Astrocyte (in vitro differentiated cells and primary cell): ENCODE data around the gene HSPB1. TPM values are rescaled to one million over a fixed set of nuclear protein-coding genes. Genes with fewer than 3 reads are reported as not detected.
A peak's percentile ranks its signal among the peaks of the same experiment; 100 is the strongest.

Source experiments
- DNase-seq: peaks from one replicate; pipeline ENCODE4 v3.0.0-alpha.2; 2010; ENCODE audit warnings: low read depth
- FAIRE-seq: peaks from 2 replicates; lab custom pipeline; 2011; peaks lifted over from hg19 to GRCh38; lab: Jason Lieb, UNC
- H2AFZ ChIP-seq: 2 replicates; pipeline ENCODE4 v1.6.0; 2012; ENCODE audit warnings: low read depth, low read length, inconsistent platforms
- H3K27ac ChIP-seq: 2 replicates; pipeline ENCODE4 v1.5.1; 2011; ENCODE audit warnings: low read depth, low read length, inconsistent platforms
- H3K27me3 ChIP-seq: 2 replicates; pipeline ENCODE4 v1.6.0; 2011; ENCODE audit warnings: low read length, inconsistent platforms; ENCODE audit not compliant: insufficient read depth
- H3K36me3 ChIP-seq: 2 replicates; pipeline ENCODE4 v1.5.1; 2011; ENCODE audit warnings: low read length, inconsistent platforms; ENCODE audit not compliant: insufficient read depth
- H3K4me1 ChIP-seq: 2 replicates; pipeline ENCODE4 v1.5.1; 2011; ENCODE audit warnings: low read length, inconsistent platforms; ENCODE audit not compliant: insufficient read depth
- H3K4me2 ChIP-seq: 2 replicates; pipeline ENCODE4 v1.6.0; 2012; ENCODE audit warnings: low read length, inconsistent platforms
- H3K4me3 ChIP-seq: 2 replicates; pipeline ENCODE4 v1.5.1; 2011; ENCODE audit warnings: low read depth, mild to moderate bottlenecking, low read length, inconsistent platforms; ENCODE audit not compliant: insufficient read depth
- H3K79me2 ChIP-seq: 2 replicates; pipeline ENCODE4 v1.6.0; 2012; ENCODE audit warnings: mild to moderate bottlenecking, low read length, inconsistent platforms; ENCODE audit not compliant: insufficient read depth
- H3K9ac ChIP-seq: 2 replicates; pipeline ENCODE4 v1.6.0; 2012; ENCODE audit warnings: mild to moderate bottlenecking, low read length, inconsistent platforms
- H3K9me3 ChIP-seq: 2 replicates; pipeline ENCODE4 v1.5.1; 2012; ENCODE audit warnings: low read depth, mild to moderate bottlenecking, low read length, inconsistent platforms; ENCODE audit not compliant: insufficient read depth
- H4K20me1 ChIP-seq: 2 replicates; pipeline ENCODE4 v1.6.0; 2012; ENCODE audit warnings: low read length, inconsistent platforms; ENCODE audit not compliant: insufficient read depth
- H3K27ac Mint-ChIP-seq: one replicate; pipeline ENCODE4 v1.8.0; 2021; ENCODE audit warnings: mild to moderate bottlenecking, mixed read lengths; ENCODE audit not compliant: unreplicated experiment
- H3K27me3 Mint-ChIP-seq: one replicate; pipeline ENCODE4 v1.8.0; 2021; ENCODE audit warnings: low read depth, mixed read lengths; ENCODE audit not compliant: unreplicated experiment
- H3K36me3 Mint-ChIP-seq: one replicate; pipeline ENCODE4 v1.8.0; 2021; ENCODE audit warnings: low read depth, mixed read lengths; ENCODE audit not compliant: unreplicated experiment
- H3K4me1 Mint-ChIP-seq: one replicate; pipeline ENCODE4 v1.8.0; 2021; ENCODE audit warnings: low read depth, mixed read lengths; ENCODE audit not compliant: unreplicated experiment
- H3K4me3 Mint-ChIP-seq: one replicate; pipeline ENCODE4 v1.8.0; 2021; ENCODE audit warnings: mild to moderate bottlenecking, moderate library complexity, mixed read lengths; ENCODE audit not compliant: unreplicated experiment
- H3K9me3 Mint-ChIP-seq: one replicate; pipeline ENCODE4 v1.8.0; 2021; ENCODE audit warnings: mild to moderate bottlenecking, mixed read lengths; ENCODE audit not compliant: unreplicated experiment
- CTCF ChIP-seq: IDR thresholded peaks from 2 replicates; pipeline ENCODE4 v1.5.1; 2011; ENCODE audit warnings: low read depth, mild to moderate bottlenecking, inconsistent platforms, low read length, moderate library complexity; ENCODE audit not compliant: insufficient read depth
- EZH2 ChIP-seq: IDR thresholded peaks from 2 replicates; pipeline ENCODE4 v1.6.1; 2012; ENCODE audit warnings: mild to moderate bottlenecking, low read length, inconsistent platforms; ENCODE audit not compliant: insufficient read depth
- total RNA-seq: library from RNA; stranded (reverse); gene quantifications from 2 replicates; pipeline ENCODE4 v1.2.1, GENCODE V29; 2021

Gene HSPB1
- total RNA-seq, 1 donor from 2014 or later: 933 TPM

DNA sequence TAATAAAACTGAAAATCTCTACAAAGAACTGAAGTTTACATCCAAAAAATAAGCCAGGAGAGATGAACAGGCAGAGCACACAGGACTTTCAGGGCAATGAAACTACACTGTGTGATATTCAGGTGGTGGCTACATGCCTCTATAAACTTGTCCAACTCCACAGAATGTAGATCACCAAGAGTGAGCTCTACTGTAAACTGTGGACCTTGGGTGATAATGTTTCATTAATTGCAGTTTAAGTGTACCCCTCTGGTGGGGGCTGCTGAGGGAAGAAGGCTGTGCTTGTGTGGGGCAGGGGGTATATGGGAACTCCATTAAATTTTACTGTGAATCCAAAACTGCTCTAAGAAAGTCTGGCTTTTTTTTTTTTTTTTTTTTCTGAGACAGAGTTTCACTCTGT, 33.6 kb downstream of the HSPB1 start:
- H3K36me3 Mint-ChIP-seq: peaks cover 18% of the 10 kb centered on the region
- DNase-seq (no peak), FAIRE-seq (no peak)
- Histone ChIP-seq H3K79me2 (peaks cover 99% of the 10 kb centered on the region), H3K4me2 (no peak overlapping the region), H4K20me1 (peaks cover 96% of the 10 kb centered on the region), H3K4me1 (peaks cover 23% of the 10 kb centered on the region), H3K27ac (no peak overlapping the region), H3K36me3 (peaks cover 13% of the 10 kb centered on the region), H3K9me3 (no peaks in the 10 kb centered on the region), H3K9ac (no peak overlapping the region), H3K27me3 (no peaks in the 10 kb centered on the region), H2AFZ (no peak overlapping the region), H3K4me3 (no peak overlapping the region)
- peak overlapping the region; percentile 14 for H3K27ac Mint-ChIP-seq
- H3K9me3 Mint-ChIP-seq: no peaks in the 10 kb centered on the region
- H3K27me3 Mint-ChIP-seq: no peaks in the 10 kb centered on the region
- TF ChIP-seq CTCF (no peak), EZH2 (no peak)
- H3K4me1 Mint-ChIP-seq: peaks cover 39% of the 10 kb centered on the region
- no peak overlapping the region for H3K4me3 Mint-ChIP-seq

DNA sequence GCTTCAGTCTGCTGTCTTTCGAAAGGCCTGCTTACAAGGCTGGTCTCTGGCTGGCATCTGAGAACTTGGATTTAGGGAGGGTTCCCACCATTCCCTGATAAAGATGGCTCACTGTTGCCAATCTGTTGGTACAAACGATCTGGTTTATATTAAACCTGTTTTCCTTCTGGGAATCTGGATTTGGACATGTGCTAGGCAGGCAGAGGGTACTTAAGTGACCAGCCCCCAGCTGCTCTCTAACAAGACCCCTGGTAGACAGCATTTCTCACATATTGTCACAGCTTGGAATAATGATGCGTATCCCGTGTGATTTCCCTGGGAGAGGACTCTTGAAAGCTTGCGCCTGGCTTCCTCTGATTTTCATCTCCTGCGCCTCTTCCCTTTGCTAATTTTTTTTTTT, 34.7 kb downstream of the HSPB1 start:
- Mint-ChIP-seq H3K4me1 (peaks cover 46% of the 10 kb centered on the region), H3K4me3 (no peak overlapping the region), H3K9me3 (no peaks in the 10 kb centered on the region), H3K36me3 (peaks cover 18% of the 10 kb centered on the region), H3K27me3 (no peaks in the 10 kb centered on the region), H3K27ac (peak overlapping the region; percentile 50)
- H3K79me2 ChIP-seq: peaks cover 99% of the 10 kb centered on the region
- TF ChIP-seq EZH2 (no peak), CTCF (no peak)
- no peak overlapping the region for H3K9ac ChIP-seq
- H3K27ac ChIP-seq: no peak overlapping the region
- no peak overlapping the region for H2AFZ ChIP-seq
- H3K4me3 ChIP-seq: no peak overlapping the region
- FAIRE-seq (no peak), DNase-seq (no peak)
- H3K27me3 ChIP-seq: no peaks in the 10 kb centered on the region
- peaks cover 12% of the 10 kb centered on the region for H3K36me3 ChIP-seq
- no peaks in the 10 kb centered on the region for H3K9me3 ChIP-seq
- H4K20me1 ChIP-seq: peaks cover 96% of the 10 kb centered on the region
- H3K4me2 ChIP-seq: no peak overlapping the region
- peaks cover 23% of the 10 kb centered on the region for H3K4me1 ChIP-seq

GRCh38 chr7:76338298-76339084, 36.0 kb downstream of the HSPB1 start:
- Histone ChIP-seq H3K4me3 (no peak overlapping the region), H3K36me3 (peaks cover 19% of the 10 kb centered on the region), H3K9me3 (no peaks in the 10 kb centered on the region), H3K27me3 (no peaks in the 10 kb centered on the region), H3K4me2 (no peak overlapping the region), H3K27ac (peak overlapping the region; percentile 27), H2AFZ (no peak overlapping the region), H3K9ac (no peak overlapping the region), H3K79me2 (peaks cover 99% of the 10 kb centered on the region), H4K20me1 (peaks cover 96% of the 10 kb centered on the region), H3K4me1 (peaks cover 28% of the 10 kb centered on the region)
- FAIRE-seq (no peak), DNase-seq (peak; percentile 47)
- H3K4me3 Mint-ChIP-seq: peak overlapping the region; percentile 17
- H3K27ac Mint-ChIP-seq: peak overlapping the region; percentile 63
- H3K36me3 Mint-ChIP-seq: peaks cover 29% of the 10 kb centered on the region
- H3K4me1 Mint-ChIP-seq: peaks cover 50% of the 10 kb centered on the region
- H3K9me3 Mint-ChIP-seq: no peaks in the 10 kb centered on the region
- no peak for TF ChIP-seq CTCF
- no peak for TF ChIP-seq EZH2
- no peaks in the 10 kb centered on the region for H3K27me3 Mint-ChIP-seq
